H1 (cell line): Measurements from ENCODE around the gene SLC1A2. TPM values are rescaled to one million over a fixed set of nuclear protein-coding genes. Genes with fewer than 3 reads are reported as not detected.

ENCODE experiments used
- polyA plus RNA-seq, 7 experiments: library from polyadenylated mRNA; depleted of rRNA in 3 of 7; stranded (reverse) in 5 of 7; unstranded in 2 of 7; fragments of >200 nt in 5 of 7; fragments of 200-250 nt in 2 of 7; gene quantifications; 1 replicate in 5 of 7; 2 replicates in 1 of 7; 4 replicates in 1 of 7; pipeline versions ENCODE4 v1.2.1 to v1.2.3, GENCODE V29; 2011 to 2013; ENCODE audit warnings: missing spikeins in 2 of 7, mixed read lengths in 2 of 7
- total RNA-seq: library from RNA; stranded (reverse); fragmentation: NEBNext Ultra II Directional; extraction: Animal tissue kit (Norgen Biotek cat#: 25700); gene quantifications from 2 replicates; pipeline ENCODE4 v1.2.1, GENCODE V29; 2021
- TF ChIP-seq, protein P1 (sequence below): fragments of 300-600 bp; sonication (generic); IDR thresholded peaks from 2 replicates; pipeline ENCODE4 v1.7.1; 2012; ENCODE audit warnings: low read length, moderate library complexity, mild to moderate bottlenecking, inconsistent platforms; ENCODE audit not compliant: insufficient replicate concordance

SLC1A2 gene
- total and polyA plus RNA-seq, 2 of the 8 experiments (the other 6 are each of a cell fraction or from before 2014, with no cell fraction given): 0.57 to 1.2 TPM

GRCh38 chr11:35393098-35393497 lies 26.3 kb downstream of the SLC1A2 start (continued):
- TF ChIP-seq, protein P1, sequence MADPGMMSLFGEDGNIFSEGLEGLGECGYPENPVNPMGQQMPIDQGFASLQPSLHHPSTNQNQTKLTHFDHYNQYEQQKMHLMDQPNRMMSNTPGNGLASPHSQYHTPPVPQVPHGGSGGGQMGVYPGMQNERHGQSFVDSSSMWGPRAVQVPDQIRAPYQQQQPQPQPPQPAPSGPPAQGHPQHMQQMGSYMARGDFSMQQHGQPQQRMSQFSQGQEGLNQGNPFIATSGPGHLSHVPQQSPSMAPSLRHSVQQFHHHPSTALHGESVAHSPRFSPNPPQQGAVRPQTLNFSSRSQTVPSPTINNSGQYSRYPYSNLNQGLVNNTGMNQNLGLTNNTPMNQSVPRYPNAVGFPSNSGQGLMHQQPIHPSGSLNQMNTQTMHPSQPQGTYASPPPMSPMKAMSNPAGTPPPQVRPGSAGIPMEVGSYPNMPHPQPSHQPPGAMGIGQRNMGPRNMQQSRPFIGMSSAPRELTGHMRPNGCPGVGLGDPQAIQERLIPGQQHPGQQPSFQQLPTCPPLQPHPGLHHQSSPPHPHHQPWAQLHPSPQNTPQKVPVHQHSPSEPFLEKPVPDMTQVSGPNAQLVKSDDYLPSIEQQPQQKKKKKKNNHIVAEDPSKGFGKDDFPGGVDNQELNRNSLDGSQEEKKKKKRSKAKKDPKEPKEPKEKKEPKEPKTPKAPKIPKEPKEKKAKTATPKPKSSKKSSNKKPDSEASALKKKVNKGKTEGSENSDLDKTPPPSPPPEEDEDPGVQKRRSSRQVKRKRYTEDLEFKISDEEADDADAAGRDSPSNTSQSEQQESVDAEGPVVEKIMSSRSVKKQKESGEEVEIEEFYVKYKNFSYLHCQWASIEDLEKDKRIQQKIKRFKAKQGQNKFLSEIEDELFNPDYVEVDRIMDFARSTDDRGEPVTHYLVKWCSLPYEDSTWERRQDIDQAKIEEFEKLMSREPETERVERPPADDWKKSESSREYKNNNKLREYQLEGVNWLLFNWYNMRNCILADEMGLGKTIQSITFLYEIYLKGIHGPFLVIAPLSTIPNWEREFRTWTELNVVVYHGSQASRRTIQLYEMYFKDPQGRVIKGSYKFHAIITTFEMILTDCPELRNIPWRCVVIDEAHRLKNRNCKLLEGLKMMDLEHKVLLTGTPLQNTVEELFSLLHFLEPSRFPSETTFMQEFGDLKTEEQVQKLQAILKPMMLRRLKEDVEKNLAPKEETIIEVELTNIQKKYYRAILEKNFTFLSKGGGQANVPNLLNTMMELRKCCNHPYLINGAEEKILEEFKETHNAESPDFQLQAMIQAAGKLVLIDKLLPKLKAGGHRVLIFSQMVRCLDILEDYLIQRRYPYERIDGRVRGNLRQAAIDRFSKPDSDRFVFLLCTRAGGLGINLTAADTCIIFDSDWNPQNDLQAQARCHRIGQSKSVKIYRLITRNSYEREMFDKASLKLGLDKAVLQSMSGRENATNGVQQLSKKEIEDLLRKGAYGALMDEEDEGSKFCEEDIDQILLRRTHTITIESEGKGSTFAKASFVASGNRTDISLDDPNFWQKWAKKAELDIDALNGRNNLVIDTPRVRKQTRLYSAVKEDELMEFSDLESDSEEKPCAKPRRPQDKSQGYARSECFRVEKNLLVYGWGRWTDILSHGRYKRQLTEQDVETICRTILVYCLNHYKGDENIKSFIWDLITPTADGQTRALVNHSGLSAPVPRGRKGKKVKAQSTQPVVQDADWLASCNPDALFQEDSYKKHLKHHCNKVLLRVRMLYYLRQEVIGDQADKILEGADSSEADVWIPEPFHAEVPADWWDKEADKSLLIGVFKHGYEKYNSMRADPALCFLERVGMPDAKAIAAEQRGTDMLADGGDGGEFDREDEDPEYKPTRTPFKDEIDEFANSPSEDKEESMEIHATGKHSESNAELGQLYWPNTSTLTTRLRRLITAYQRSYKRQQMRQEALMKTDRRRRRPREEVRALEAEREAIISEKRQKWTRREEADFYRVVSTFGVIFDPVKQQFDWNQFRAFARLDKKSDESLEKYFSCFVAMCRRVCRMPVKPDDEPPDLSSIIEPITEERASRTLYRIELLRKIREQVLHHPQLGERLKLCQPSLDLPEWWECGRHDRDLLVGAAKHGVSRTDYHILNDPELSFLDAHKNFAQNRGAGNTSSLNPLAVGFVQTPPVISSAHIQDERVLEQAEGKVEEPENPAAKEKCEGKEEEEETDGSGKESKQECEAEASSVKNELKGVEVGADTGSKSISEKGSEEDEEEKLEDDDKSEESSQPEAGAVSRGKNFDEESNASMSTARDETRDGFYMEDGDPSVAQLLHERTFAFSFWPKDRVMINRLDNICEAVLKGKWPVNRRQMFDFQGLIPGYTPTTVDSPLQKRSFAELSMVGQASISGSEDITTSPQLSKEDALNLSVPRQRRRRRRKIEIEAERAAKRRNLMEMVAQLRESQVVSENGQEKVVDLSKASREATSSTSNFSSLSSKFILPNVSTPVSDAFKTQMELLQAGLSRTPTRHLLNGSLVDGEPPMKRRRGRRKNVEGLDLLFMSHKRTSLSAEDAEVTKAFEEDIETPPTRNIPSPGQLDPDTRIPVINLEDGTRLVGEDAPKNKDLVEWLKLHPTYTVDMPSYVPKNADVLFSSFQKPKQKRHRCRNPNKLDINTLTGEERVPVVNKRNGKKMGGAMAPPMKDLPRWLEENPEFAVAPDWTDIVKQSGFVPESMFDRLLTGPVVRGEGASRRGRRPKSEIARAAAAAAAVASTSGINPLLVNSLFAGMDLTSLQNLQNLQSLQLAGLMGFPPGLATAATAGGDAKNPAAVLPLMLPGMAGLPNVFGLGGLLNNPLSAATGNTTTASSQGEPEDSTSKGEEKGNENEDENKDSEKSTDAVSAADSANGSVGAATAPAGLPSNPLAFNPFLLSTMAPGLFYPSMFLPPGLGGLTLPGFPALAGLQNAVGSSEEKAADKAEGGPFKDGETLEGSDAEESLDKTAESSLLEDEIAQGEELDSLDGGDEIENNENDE: no peak
